ENCODE measurements around the gene IFNA16.
"Not testable (repeated sequence)": the region's sequence is repeated elsewhere in the genome, so short reads cannot be mapped to it uniquely, and the experiment has no call there.

Gene IFNA16

DNA sequence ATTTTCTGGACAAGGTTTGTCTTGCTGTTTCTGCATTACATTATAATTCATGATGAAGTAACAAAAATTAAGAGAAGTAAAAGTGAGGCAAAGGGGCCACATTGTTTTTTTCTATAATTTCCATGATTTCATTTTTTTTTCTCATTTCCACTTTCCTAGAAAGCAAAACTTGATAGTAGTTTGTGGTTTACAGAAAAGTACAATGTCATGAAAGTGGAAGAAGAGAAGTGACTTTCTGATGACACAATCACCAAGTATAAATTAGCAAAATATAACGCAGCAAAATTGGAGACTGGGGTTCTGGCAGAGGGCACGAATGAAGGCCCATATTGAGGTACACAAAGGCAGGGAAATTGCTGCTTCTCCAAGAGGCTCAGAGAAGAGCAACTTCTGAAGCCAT lies 27.7 kb upstream of the IFNA16 start:
- Histone ChIP-seq H3K27ac (ENCODE audit: insufficient read depth in 1 of 2, low read depth in 1 of 2, low read length in 2 of 2, poor library complexity in 1 of 2, severe bottlenecking in 2 of 2) (no peak overlapping the region), H3K27me3 (replicated peaks in 2 of 5; ENCODE audit: control insufficient read depth in 4 of 5, insufficient read depth in 5 of 5, low read length in 4 of 5) (no peaks in the 10 kb centered on the region), H3K9me3 (ENCODE audit: control extremely low read depth in 1 of 5, control insufficient read depth in 4 of 5, insufficient read depth in 2 of 5, low read depth in 1 of 5, low read length in 4 of 5) (no peaks in the 10 kb centered on the region), H3K36me3 (ENCODE audit: control insufficient read depth in 4 of 4, insufficient read depth in 4 of 4, low read length in 3 of 4) (no peaks in the 10 kb centered on the region), H3K4me3 (ENCODE audit: control insufficient read depth in 1 of 7, extremely low read depth in 1 of 7, insufficient read depth in 4 of 7, low read depth in 2 of 7, low read length in 6 of 7) (no peak overlapping the region), H3K4me1 (ENCODE audit: control extremely low read depth in 1 of 4, control insufficient read depth in 4 of 4, insufficient read depth in 4 of 4, low read length in 3 of 4) (peaks cover 4 to 14% (median 8%) of the 10 kb centered on the region in 4 experiments)
- CTCF ChIA-PET, result interaction anchor here (1.1 to 1.9 kb wide), 4 partner anchors 9 to 211 kb away, joined by 3 to 4 read pairs (median 4); no protein-coding TSS in a partner anchor
- WGBS (ENCODE audit: insufficient coverage), result 0% methylated on average over 1 of the region's 2 CpGs
- peak in 2 of 3 donors; percentile 57 to 58 for DNase-seq
- POLR2A ChIA-PET, result no interaction called here

DNA sequence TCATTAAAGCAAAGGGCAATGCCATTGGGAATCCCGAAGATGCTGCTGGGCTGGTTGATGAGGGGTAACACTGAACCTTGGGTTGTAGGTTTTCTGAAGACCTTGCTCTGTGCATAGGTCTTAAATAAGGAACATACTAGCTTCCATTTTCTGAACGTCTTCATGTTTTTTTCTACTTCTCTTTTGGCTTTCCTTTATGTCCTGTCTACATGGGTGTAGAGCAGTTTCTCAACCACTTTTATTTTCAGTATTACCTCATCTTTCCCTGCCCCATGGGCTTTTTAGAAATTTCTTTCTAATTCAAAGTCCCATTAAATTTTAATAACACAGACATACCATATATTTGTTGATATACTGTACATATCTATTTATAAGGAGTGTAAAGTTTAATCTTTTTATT lies 22.8 kb upstream of the IFNA16 start, which contains the start of gene IFNA14:
TSS of gene IFNA14 (minus strand) at position 95 of the 400 bp plus-strand sequence. CDS start at position 25, 70 bp downstream.
- H3K27me3 ChIP-seq (replicated peaks in 2 of 5; ENCODE audit: control insufficient read depth in 4 of 5, insufficient read depth in 5 of 5, low read length in 4 of 5), result no peaks in the 10 kb centered on the region
- POLR2A ChIA-PET, result no interaction called here
- no peak within 1 kb of the TSS for H3K27ac ChIP-seq (ENCODE audit: insufficient read depth in 1 of 2, low read depth in 1 of 2, low read length in 2 of 2, poor library complexity in 1 of 2, severe bottlenecking in 2 of 2)
- CTCF ChIA-PET, result interaction anchor here (1.5 to 2.1 kb wide), 2 partner anchors 12 to 163 kb away, joined by 5 to 9 read pairs; no protein-coding TSS in a partner anchor
- peaks cover 2 to 10% (median 5%) of the 10 kb centered on the region in 4 experiments for H3K4me1 ChIP-seq (ENCODE audit: control extremely low read depth in 1 of 4, control insufficient read depth in 4 of 4, insufficient read depth in 4 of 4, low read length in 3 of 4)
- WGBS (ENCODE audit: insufficient coverage), result 0% methylated on average over 1 of the region's 2 CpGs
- H3K36me3 ChIP-seq (ENCODE audit: control insufficient read depth in 4 of 4, insufficient read depth in 4 of 4, low read length in 3 of 4), result no peaks in the 10 kb centered on the region
- H3K4me3 ChIP-seq (ENCODE audit: control insufficient read depth in 1 of 7, extremely low read depth in 1 of 7, insufficient read depth in 4 of 7, low read depth in 2 of 7, low read length in 6 of 7), result no peak within 1 kb of the TSS
- DNase-seq, result peak in 1 of 3 donors; percentile 2
- no peaks in the 10 kb centered on the region for H3K9me3 ChIP-seq (ENCODE audit: control extremely low read depth in 1 of 5, control insufficient read depth in 4 of 5, insufficient read depth in 2 of 5, low read depth in 1 of 5, low read length in 4 of 5)

DNA sequence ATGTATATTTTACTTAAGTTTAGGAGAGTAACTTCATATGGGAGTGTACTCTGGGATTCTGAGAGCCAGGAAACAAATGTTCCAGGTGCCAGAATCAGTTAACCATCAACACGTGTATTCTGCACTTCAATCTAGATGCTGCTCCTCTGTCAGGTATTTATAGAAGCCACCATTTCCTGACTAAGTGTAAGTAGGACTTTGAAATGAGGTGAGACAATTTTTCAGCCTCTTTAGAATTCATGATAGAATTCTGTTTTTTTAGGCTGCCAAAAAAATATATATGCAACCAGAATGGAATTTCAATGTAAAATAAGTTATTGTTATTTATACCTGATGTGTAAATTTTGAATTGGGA lies 19.2 kb upstream of the IFNA16 start:
- H3K27me3 ChIP-seq (replicated peaks in 2 of 5; ENCODE audit: control insufficient read depth in 4 of 5, insufficient read depth in 5 of 5, low read length in 4 of 5); POLR2A ChIA-PET; H3K4me3 ChIP-seq (ENCODE audit: control insufficient read depth in 1 of 7, extremely low read depth in 1 of 7, insufficient read depth in 4 of 7, low read depth in 2 of 7, low read length in 6 of 7); DNase-seq; H3K36me3 ChIP-seq (ENCODE audit: control insufficient read depth in 4 of 4, insufficient read depth in 4 of 4, low read length in 3 of 4); H3K4me1 ChIP-seq (ENCODE audit: control extremely low read depth in 1 of 4, control insufficient read depth in 4 of 4, insufficient read depth in 4 of 4, low read length in 3 of 4); H3K27ac ChIP-seq (ENCODE audit: insufficient read depth in 1 of 2, low read depth in 1 of 2, low read length in 2 of 2, poor library complexity in 1 of 2, severe bottlenecking in 2 of 2); H3K9me3 ChIP-seq (ENCODE audit: control extremely low read depth in 1 of 5, control insufficient read depth in 4 of 5, insufficient read depth in 2 of 5, low read depth in 1 of 5, low read length in 4 of 5): not testable (repeated sequence)
- no CpG with 5 or more reads among the region's 1 CpG for WGBS (ENCODE audit: insufficient coverage)
- CTCF ChIA-PET, result interaction anchor here (0.7 to 3.7 kb wide), 33 partner anchors 9 to 568 kb away, joined by 3 to 24 read pairs (median 4); partner anchors contain the start of gene KLHL9

DNA sequence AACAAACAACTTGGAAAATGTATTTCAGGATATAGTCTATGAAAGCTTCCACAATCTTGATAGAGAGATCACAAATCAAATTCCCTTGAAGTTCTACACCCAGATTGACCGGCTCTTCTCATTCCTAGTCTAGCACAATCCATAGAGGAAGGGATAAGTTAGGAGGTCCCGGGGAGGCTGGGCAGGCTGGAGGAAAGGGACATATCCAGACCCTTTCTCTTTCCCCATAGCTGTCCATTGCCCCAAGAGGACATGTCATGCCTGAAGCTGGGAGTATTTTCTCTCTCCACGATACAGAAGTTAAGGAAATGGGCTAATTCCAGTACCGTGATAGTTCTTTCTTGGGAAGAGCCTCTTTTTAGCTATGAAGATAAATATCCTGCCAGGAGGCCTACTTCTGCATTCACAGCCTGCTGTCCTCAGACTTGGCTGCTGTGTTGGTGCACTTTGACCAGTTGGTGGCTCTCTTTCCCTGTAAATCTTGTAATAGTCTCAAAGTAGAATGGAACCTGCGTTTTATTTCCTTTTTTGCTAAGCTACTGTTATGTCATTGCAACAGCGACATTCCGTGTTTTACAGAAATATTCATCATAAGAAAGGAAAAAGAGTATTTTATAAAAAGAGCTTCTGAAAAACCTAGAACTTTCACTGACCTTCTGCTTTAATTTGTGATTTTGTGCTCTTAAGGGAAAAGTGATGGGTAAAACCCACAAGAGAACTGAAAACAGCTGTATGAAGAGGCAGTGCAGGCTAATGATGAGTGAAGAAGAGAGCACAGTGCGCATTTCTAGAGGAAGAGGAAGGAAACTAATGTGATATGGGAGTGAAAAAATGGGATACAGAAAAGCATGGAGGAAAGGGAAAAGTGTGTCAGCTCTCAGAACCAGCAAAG lies 18.6 kb upstream of the IFNA16 start:
- H3K27me3 ChIP-seq (replicated peaks in 2 of 5; ENCODE audit: control insufficient read depth in 4 of 5, insufficient read depth in 5 of 5, low read length in 4 of 5); H3K27ac ChIP-seq (ENCODE audit: insufficient read depth in 1 of 2, low read depth in 1 of 2, low read length in 2 of 2, poor library complexity in 1 of 2, severe bottlenecking in 2 of 2); POLR2A ChIA-PET; H3K9me3 ChIP-seq (ENCODE audit: control extremely low read depth in 1 of 5, control insufficient read depth in 4 of 5, insufficient read depth in 2 of 5, low read depth in 1 of 5, low read length in 4 of 5); H3K4me1 ChIP-seq (ENCODE audit: control extremely low read depth in 1 of 4, control insufficient read depth in 4 of 4, insufficient read depth in 4 of 4, low read length in 3 of 4); H3K36me3 ChIP-seq (ENCODE audit: control insufficient read depth in 4 of 4, insufficient read depth in 4 of 4, low read length in 3 of 4): not testable (repeated sequence)
- H3K4me3 ChIP-seq (ENCODE audit: control insufficient read depth in 1 of 7, extremely low read depth in 1 of 7, insufficient read depth in 4 of 7, low read depth in 2 of 7, low read length in 6 of 7), result peak overlapping the region in 4 of 7 experiments; percentile 13 to 58 (median 29)
- DNase-seq, result peak; percentile 72 to 84 (median 81)
- CTCF ChIA-PET, result interaction anchor here (0.7 to 3.7 kb wide), 37 partner anchors 9 to 568 kb away, joined by 3 to 24 read pairs (median 4); partner anchors contain the start of gene KLHL9
- WGBS (ENCODE audit: insufficient coverage), result 44% methylated on average over 4 of the region's 8 CpGs

DNA sequence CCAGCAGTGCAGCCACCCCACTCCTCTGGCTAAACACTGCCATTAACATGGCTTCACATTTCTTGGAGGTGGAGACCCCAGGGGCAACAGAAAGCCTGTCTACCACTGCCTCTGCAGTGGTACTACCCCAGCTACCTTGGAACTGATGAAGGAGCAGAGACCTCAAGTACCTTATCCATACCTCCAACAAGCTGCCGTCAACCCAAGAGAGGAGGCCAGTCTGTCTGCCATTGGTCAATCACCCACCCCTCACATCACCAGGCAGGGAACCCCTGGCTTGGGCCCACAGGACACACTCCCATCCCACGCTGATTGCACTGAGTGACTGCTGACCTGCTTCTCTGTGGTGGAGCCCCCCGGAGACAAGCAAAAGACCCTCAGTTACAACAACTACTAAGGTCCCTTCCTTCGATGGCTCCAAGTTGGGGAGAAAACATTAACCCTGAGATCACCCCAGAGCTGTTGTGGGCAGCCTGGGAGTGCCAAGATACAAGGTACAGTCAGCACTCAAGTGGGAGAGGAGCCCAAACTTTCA lies 17.1 kb upstream of the IFNA16 start:
- Histone ChIP-seq H3K36me3 (ENCODE audit: control insufficient read depth in 4 of 4, insufficient read depth in 4 of 4, low read length in 3 of 4) (no peaks in the 10 kb centered on the region), H3K4me3 (ENCODE audit: control insufficient read depth in 1 of 7, extremely low read depth in 1 of 7, insufficient read depth in 4 of 7, low read depth in 2 of 7, low read length in 6 of 7) (no peak overlapping the region), H3K9me3 (ENCODE audit: control extremely low read depth in 1 of 5, control insufficient read depth in 4 of 5, insufficient read depth in 2 of 5, low read depth in 1 of 5, low read length in 4 of 5) (no peaks in the 10 kb centered on the region), H3K27me3 (replicated peaks in 2 of 5; ENCODE audit: control insufficient read depth in 4 of 5, insufficient read depth in 5 of 5, low read length in 4 of 5) (no peaks in the 10 kb centered on the region), H3K4me1 (ENCODE audit: control extremely low read depth in 1 of 4, control insufficient read depth in 4 of 4, insufficient read depth in 4 of 4, low read length in 3 of 4) (peaks cover 0 to 3% (median 0%) of the 10 kb centered on the region in 4 experiments), H3K27ac (ENCODE audit: insufficient read depth in 1 of 2, low read depth in 1 of 2, low read length in 2 of 2, poor library complexity in 1 of 2, severe bottlenecking in 2 of 2) (no peak overlapping the region)
- no peak for DNase-seq
- 100% methylated on average over 3 of the region's 4 CpGs for WGBS (ENCODE audit: insufficient coverage)
- POLR2A ChIA-PET, result no interaction called here
- CTCF ChIA-PET, result interaction anchor here (0.9 to 3.7 kb wide), 9 partner anchors 19 to 228 kb away, joined by 3 to 24 read pairs (median 8); no protein-coding TSS in a partner anchor

DNA sequence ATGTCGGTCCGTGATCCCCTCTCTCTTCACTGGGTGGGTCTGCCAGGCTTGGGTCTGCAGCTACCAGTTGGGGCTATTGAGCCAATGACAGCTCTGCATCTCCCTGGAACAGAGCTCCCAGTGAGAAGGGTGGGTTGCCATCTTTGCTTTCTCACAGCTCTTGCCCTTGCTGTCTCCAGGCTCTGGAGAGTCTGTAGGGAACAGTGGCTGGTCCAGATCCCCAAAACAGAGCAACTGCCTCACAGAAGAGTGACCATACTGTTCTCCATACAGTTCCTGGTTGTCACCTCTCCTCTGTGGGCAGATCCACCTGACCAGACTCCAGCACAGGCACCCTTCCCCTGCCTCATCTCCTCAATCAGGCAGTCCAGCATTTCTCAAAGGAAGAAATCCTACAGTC lies 16.1 kb upstream of the IFNA16 start:
- H3K27me3 ChIP-seq (replicated peaks in 2 of 5; ENCODE audit: control insufficient read depth in 4 of 5, insufficient read depth in 5 of 5, low read length in 4 of 5), result no peaks in the 10 kb centered on the region
- WGBS (ENCODE audit: insufficient coverage), result 100% methylated on average over 2 of the region's 2 CpGs
- H3K36me3 ChIP-seq (ENCODE audit: control insufficient read depth in 4 of 4, insufficient read depth in 4 of 4, low read length in 3 of 4), result no peaks in the 10 kb centered on the region
- no peak overlapping the region for H3K27ac ChIP-seq (ENCODE audit: insufficient read depth in 1 of 2, low read depth in 1 of 2, low read length in 2 of 2, poor library complexity in 1 of 2, severe bottlenecking in 2 of 2)
- H3K9me3 ChIP-seq (ENCODE audit: control extremely low read depth in 1 of 5, control insufficient read depth in 4 of 5, insufficient read depth in 2 of 5, low read depth in 1 of 5, low read length in 4 of 5), result no peaks in the 10 kb centered on the region
- H3K4me1 ChIP-seq (ENCODE audit: control extremely low read depth in 1 of 4, control insufficient read depth in 4 of 4, insufficient read depth in 4 of 4, low read length in 3 of 4), result peaks cover 0 to 3% (median 0%) of the 10 kb centered on the region in 4 experiments
- H3K4me3 ChIP-seq (ENCODE audit: control insufficient read depth in 1 of 7, extremely low read depth in 1 of 7, insufficient read depth in 4 of 7, low read depth in 2 of 7, low read length in 6 of 7), result no peak overlapping the region
- CTCF ChIA-PET, result interaction anchor here (1.6 to 3.4 kb wide), 5 partner anchors 15 to 222 kb away, joined by 3 to 18 read pairs (median 7); no protein-coding TSS in a partner anchor
- POLR2A ChIA-PET, result no interaction called here
- no peak for DNase-seq

DNA sequence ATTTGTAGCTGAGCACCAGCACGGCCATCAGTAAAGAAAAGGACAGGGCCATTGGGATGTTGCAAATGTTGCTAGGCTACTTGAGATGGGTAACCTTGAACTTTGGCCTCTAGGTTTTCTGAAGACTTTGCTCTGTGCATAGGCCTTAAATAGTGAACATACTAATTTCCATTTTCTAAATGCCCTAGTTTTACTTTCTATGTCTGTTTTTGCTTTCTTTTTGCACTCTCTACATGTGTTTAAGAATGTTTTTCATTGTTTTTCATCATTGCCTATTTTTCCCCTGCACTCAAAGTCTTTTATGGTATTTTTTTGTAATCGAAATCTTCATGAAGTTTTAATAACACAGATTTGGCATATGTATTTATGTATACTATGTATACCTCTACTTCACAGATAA lies 11.0 kb upstream of the IFNA16 start, which contains the start of gene IFNA17:
TSS of gene IFNA17 (minus strand) at position 101 of the 400 bp plus-strand sequence. CDS start at position 52, 49 bp downstream.
- ChIA-PET POLR2A (no interaction called here), CTCF (no interaction called here)
- Histone ChIP-seq H3K9me3 (ENCODE audit: control extremely low read depth in 1 of 5, control insufficient read depth in 4 of 5, insufficient read depth in 2 of 5, low read depth in 1 of 5, low read length in 4 of 5) (peaks cover 0 to 2% (median 0%) of the 10 kb centered on the region in 5 experiments), H3K4me3 (ENCODE audit: control insufficient read depth in 1 of 7, extremely low read depth in 1 of 7, insufficient read depth in 4 of 7, low read depth in 2 of 7, low read length in 6 of 7) (no peak within 1 kb of the TSS), H3K4me1 (ENCODE audit: control extremely low read depth in 1 of 4, control insufficient read depth in 4 of 4, insufficient read depth in 4 of 4, low read length in 3 of 4) (no peaks in the 10 kb centered on the region), H3K36me3 (ENCODE audit: control insufficient read depth in 4 of 4, insufficient read depth in 4 of 4, low read length in 3 of 4) (no peaks in the 10 kb centered on the region), H3K27me3 (replicated peaks in 2 of 5; ENCODE audit: control insufficient read depth in 4 of 5, insufficient read depth in 5 of 5, low read length in 4 of 5) (no peaks in the 10 kb centered on the region), H3K27ac (ENCODE audit: insufficient read depth in 1 of 2, low read depth in 1 of 2, low read length in 2 of 2, poor library complexity in 1 of 2, severe bottlenecking in 2 of 2) (no peak within 1 kb of the TSS)
- no CpG with 5 or more reads among the region's 2 CpGs for WGBS (ENCODE audit: insufficient coverage)
- no peak for DNase-seq

Measured in common myeloid progenitor, CD34-positive (primary cell).